SK-N-SH (cell line): ENCODE measurements around the gene RAD23B. TPM values are rescaled to one million over a fixed set of nuclear protein-coding genes. Genes with fewer than 3 reads are reported as not detected.

Experiments used
- CTCF ChIA-PET: fragments of 300-600, 350-600 bp; formaldehyde crosslinking; extraction: SDS; loops from one replicate; lab custom pipeline; 2021; lab: Yijun Ruan, JAX
- POLR2A ChIA-PET: fragments of 350-600 bp; sonication (Branson Sonifier 250); formaldehyde crosslinking; extraction: SDS; loops from one replicate; lab custom pipeline; 2020; ENCODE audit warnings: antibody characterized with exemption, inconsistent platforms; lab: Yijun Ruan, JAX
- DNase-seq: peaks from one replicate; pipeline ENCODE4 v3.0.0; 2012
- H2AFZ ChIP-seq: fragments of 200-600 bp; sonication (generic); 2 replicates; pipeline ENCODE4 v1.8.1; 2016; ENCODE audit warnings: antibody characterized with exemption, mild to moderate bottlenecking, low read depth
- H3F3A ChIP-seq: fragments of 200-600 bp; sonication (generic); replicated peaks from 2 replicates; pipeline ENCODE3; 2016; ENCODE audit warnings: antibody characterized with exemption, mild to moderate bottlenecking; ENCODE audit not compliant: insufficient read depth
- H3K27ac ChIP-seq, 2 experiments: fragments of 200-500 bp in 1 of 2; fragments of 200-600 bp in 1 of 2; sonication (Bioruptor generic) in 1 of 2; sonication (generic), shearing (Covaris generic) in 1 of 2; 2 replicates each; pipeline versions ENCODE4 v1.5.1 to v1.6.1; 2014 to 2016; ENCODE audit warnings: low read depth in 2 of 2, inconsistent platforms in 1 of 2, low read length in 1 of 2, mild to moderate bottlenecking in 1 of 2, mixed read lengths in 1 of 2
- H3K27me3 ChIP-seq: fragments of 200-600 bp; sonication (generic), shearing (Covaris generic); 2 replicates; pipeline ENCODE4 v1.6.1; 2016; ENCODE audit warnings: mixed run types; ENCODE audit not compliant: insufficient read depth
- H3K36me3 ChIP-seq, 2 experiments: fragments of 200-500 bp in 1 of 2; fragments of 200-600 bp in 1 of 2; sonication (Bioruptor generic) in 1 of 2; sonication (generic) in 1 of 2; replicated peaks in 1 of 2; 2 replicates each; pipeline versions ENCODE3 to v1.5.1; 2014 to 2016; ENCODE audit warnings: low read length in 1 of 2, mild to moderate bottlenecking in 1 of 2; ENCODE audit not compliant: insufficient read depth in 2 of 2, control insufficient read depth in 1 of 2
- H3K4me1 ChIP-seq, 2 experiments: fragments of 200-500 bp in 1 of 2; fragments of 200-600 bp in 1 of 2; sonication (Bioruptor generic) in 1 of 2; sonication (generic), shearing (Covaris generic) in 1 of 2; 2 replicates each; pipeline versions ENCODE4 v1.5.1 to v1.6.1; 2014 to 2016; ENCODE audit warnings: low read depth in 1 of 2, low read length in 1 of 2, mixed run types in 1 of 2; ENCODE audit not compliant: insufficient read depth in 2 of 2, control insufficient read depth in 1 of 2
- H3K4me2 ChIP-seq: fragments of 200-600 bp; sonication (generic), shearing (Covaris generic); 2 replicates; pipeline ENCODE4 v1.6.1; 2017; ENCODE audit warnings: mixed run types
- H3K4me3 ChIP-seq, 2 experiments: fragments of 200-500 bp in 1 of 2; fragments of 200-600 bp in 1 of 2; sonication (Bioruptor generic) in 1 of 2; sonication (generic), shearing (Covaris generic) in 1 of 2; 2 replicates each; pipeline versions ENCODE4 v1.5.1 to v1.8.1; 2014 to 2016; ENCODE audit warnings: low read depth in 2 of 2, inconsistent platforms in 1 of 2, low read length in 1 of 2, mild to moderate bottlenecking in 1 of 2, mixed read lengths in 1 of 2, moderate library complexity in 1 of 2
- H3K79me2 ChIP-seq: fragments of 200-600 bp; sonication (generic); 2 replicates; pipeline ENCODE4 v1.8.1; 2017; ENCODE audit warnings: mild to moderate bottlenecking; ENCODE audit not compliant: insufficient read depth
- H3K9ac ChIP-seq: fragments of 200-600 bp; sonication (generic); 2 replicates; pipeline ENCODE4 v1.6.1; 2017; ENCODE audit warnings: mixed run types
- H3K9me2 ChIP-seq: fragments of 200-600 bp; sonication (generic); 2 replicates; pipeline ENCODE4 v1.6.1; 2017; ENCODE audit warnings: mixed run types
- H3K9me3 ChIP-seq: fragments of 200-600 bp; sonication (generic); 2 replicates; pipeline ENCODE4 v1.6.1; 2017; ENCODE audit warnings: mixed run types, mild to moderate bottlenecking, moderate library complexity
- H4K20me1 ChIP-seq: fragments of 200-600 bp; sonication (generic); 2 replicates; pipeline ENCODE4 v1.6.1; 2017; ENCODE audit warnings: mild to moderate bottlenecking, mixed run types; ENCODE audit not compliant: insufficient read depth
- FOXJ3 ChIP-seq: sonication (generic); formaldehyde crosslinking; IDR thresholded peaks from 2 replicates; pipeline ENCODE4 v1.5.1; 2020; ENCODE audit warnings: mild to moderate bottlenecking, missing genetic modification reagents
- MEF2A ChIP-seq: IDR thresholded peaks from 2 replicates; pipeline ENCODE4 v1.4.0; 2012; ENCODE audit warnings: low read depth, borderline replicate concordance
- NRF1 ChIP-seq: IDR thresholded peaks from 2 replicates; pipeline ENCODE4 v1.6.1; 2012; ENCODE audit warnings: low read depth, mild to moderate bottlenecking, low read length
- PBX3 ChIP-seq: IDR thresholded peaks from 2 replicates; pipeline ENCODE4; 2012
- RCOR1 ChIP-seq: fragments of 150-350 bp; IDR thresholded peaks from 2 replicates; pipeline ENCODE4 v1.6.1; 2017; ENCODE audit warnings: antibody characterized with exemption, low read length
- TAF1 ChIP-seq: IDR thresholded peaks from 2 replicates; pipeline ENCODE4 v1.6.1; 2012; ENCODE audit warnings: low read depth, mild to moderate bottlenecking, low read length, moderate library complexity, borderline replicate concordance
- YY1 ChIP-seq: IDR thresholded peaks from 2 replicates; pipeline ENCODE4 v1.4.0; 2012; ENCODE audit warnings: low read depth, mild to moderate bottlenecking
- WGBS: methylation state at CpG from one replicate; pipeline ENCODE4 v1.1.6; 2017; ENCODE audit warnings: low lambda C conversion rate; 5-methylcytosine and 5-hydroxymethylcytosine counted together
- polyA plus RNA-seq, 3 experiments: library from polyadenylated mRNA; depleted of rRNA; stranded (reverse); fragments of >200 nt; gene quantifications; 2 replicates each; pipeline ENCODE4 v1.2.3, GENCODE V29; 2012

The RAD23B gene
- polyA plus RNA-seq, 1 of the 3 experiments (the other 2 are of a cell fraction), result 62.9 TPM

- Histone ChIP-seq H3K27me3 (no peaks in the 10 kb centered on the region), H3K79me2 (peaks cover 66% of the 10 kb centered on the region), H3K4me3 (peak overlapping the region; percentile 93 to 98), H3K9me2 (no peaks in the 10 kb centered on the region), H4K20me1 (peaks cover 58% of the 10 kb centered on the region), H3K36me3 (peaks cover 0 to 5% of the 10 kb centered on the region in 2 experiments), H3F3A (peaks cover 8% of the 10 kb centered on the region), H3K4me2 (peak overlapping the region; percentile 87), H3K27ac (peak overlapping the region; percentile 93 to 97), H3K9ac (peak overlapping the region; percentile 97), H2AFZ (no peak overlapping the region), H3K9me3 (no peaks in the 10 kb centered on the region), H3K4me1 (peaks cover 11 to 17% of the 10 kb centered on the region in 2 experiments; a peak in 2 of 4 replicates)
- TF ChIP-seq YY1 (no peak), NRF1 (no peak), PBX3 (no peak), RCOR1 (no peak)
- ChIA-PET CTCF (interaction anchor here (1.2 kb wide), 1 partner anchor 56 kb away, joined by 5 read pairs; no protein-coding TSS in a partner anchor), POLR2A (interaction anchor here (0.6 kb wide), 1 partner anchor 17 kb away, joined by 3 read pairs; no protein-coding TSS in a partner anchor)
- DNase-seq, result no peak
- WGBS, result 1% methylated on average over 6 of the region's 6 CpGs
Measured at GRCh38 chr9:107284636-107285035, 1.6 kb downstream of the RAD23B start.

- POLR2A ChIA-PET, result no interaction called here
- H3K27me3 ChIP-seq, result no peaks in the 10 kb centered on the region
- H3K27ac ChIP-seq, result peak overlapping the region in 1 of 2 experiments; percentile 93; a peak in 2 of 4 replicates
- no peak for DNase-seq
- H3K4me1 ChIP-seq, result peaks cover 11 to 17% of the 10 kb centered on the region in 2 experiments; a peak in 2 of 4 replicates
- CTCF ChIA-PET, result no interaction called here
- H3K9me3 ChIP-seq, result no peaks in the 10 kb centered on the region
- H3K4me2 ChIP-seq, result peak overlapping the region; percentile 87
- no peaks in the 10 kb centered on the region for H3K9me2 ChIP-seq
- H2AFZ ChIP-seq, result no peak overlapping the region
- TF ChIP-seq FOXJ3, result no peak
- H3K79me2 ChIP-seq, result peaks cover 72% of the 10 kb centered on the region
- WGBS, result 16% methylated on average over 6 of the region's 6 CpGs
- peak overlapping the region; percentile 97; the same call in 1 of the 2 replicates for H3K9ac ChIP-seq
- H3K36me3 ChIP-seq, result peaks cover 0 to 5% of the 10 kb centered on the region in 2 experiments
- H3F3A ChIP-seq, result peaks cover 8% of the 10 kb centered on the region
- peak overlapping the region; percentile 93 to 98 for H3K4me3 ChIP-seq
- peaks cover 65% of the 10 kb centered on the region for H4K20me1 ChIP-seq
Measured at GRCh38 chr9:107285286-107285685, 2.2 kb downstream of the RAD23B start.

- H3K27ac ChIP-seq, result peak overlapping the region in 1 of 2 experiments; percentile 93; a peak in 2 of 4 replicates
- no peak for DNase-seq
- H3K36me3 ChIP-seq, result peaks cover 0 to 5% of the 10 kb centered on the region in 2 experiments
- no peak overlapping the region for H2AFZ ChIP-seq
- peaks cover 80% of the 10 kb centered on the region for H3K79me2 ChIP-seq
- peaks cover 72% of the 10 kb centered on the region for H4K20me1 ChIP-seq
- TF ChIP-seq TAF1, result no peak
- no peak for TF ChIP-seq NRF1
- no peak for TF ChIP-seq PBX3
- TF ChIP-seq MEF2A, result no peak
- ChIA-PET POLR2A (no interaction called here), CTCF (interaction anchor here (0.8 kb wide), 1 partner anchor 54 kb away, joined by 3 read pairs; no protein-coding TSS in a partner anchor)
- WGBS, result 69% methylated on average over 2 of the region's 2 CpGs
- peak overlapping the region; percentile 93 to 98; a peak in 3 of 4 replicates for H3K4me3 ChIP-seq
- H3F3A ChIP-seq, result peaks cover 8% of the 10 kb centered on the region
- no peaks in the 10 kb centered on the region for H3K9me3 ChIP-seq
- peaks cover 11 to 17% of the 10 kb centered on the region in 2 experiments; a peak in 3 of 4 replicates for H3K4me1 ChIP-seq
- no peaks in the 10 kb centered on the region for H3K9me2 ChIP-seq
- peak overlapping the region; percentile 97; the same call in 1 of the 2 replicates for H3K9ac ChIP-seq
- no peaks in the 10 kb centered on the region for H3K27me3 ChIP-seq
- peak overlapping the region; percentile 87; the same call in 1 of the 2 replicates for H3K4me2 ChIP-seq
Measured at GRCh38 chr9:107286057-107286456, 3.0 kb downstream of the RAD23B start.
